Measurements from ENCODE around the gene KCNK15.

KCNK15 gene

GRCh38 chr20:44788706-44789456 is 43.2 kb downstream of the KCNK15 start:
- DNase-seq (ENCODE audit: low read depth, low spot score) = no peak

- no peak for DNase-seq (ENCODE audit: low read depth, low spot score)
Observed at GRCh38 chr20:44790638-44791393, 45.2 kb downstream of the KCNK15 start.

GRCh38 chr20:44792796-44793195 is 47.1 kb downstream of the KCNK15 start:
- DNase-seq (ENCODE audit: low read depth, low spot score) = no peak

GRCh38 chr20:44795836-44796235 is 50.2 kb downstream of the KCNK15 start:
- no peak for DNase-seq (ENCODE audit: low read depth, low spot score)

GRCh38 chr20:44796311-44796710 is 50.6 kb downstream of the KCNK15 start:
- DNase-seq (ENCODE audit: low read depth, low spot score) = no peak

- DNase-seq (ENCODE audit: low read depth, low spot score) = no peak
Observed at GRCh38 chr20:44796758-44797457, 51.2 kb downstream of the KCNK15 start.

- no peak for DNase-seq (ENCODE audit: low read depth, low spot score)
Observed at GRCh38 chr20:44799691-44800090, 54.0 kb downstream of the KCNK15 start.

GRCh38 chr20:44800391-44801046 is 54.9 kb downstream of the KCNK15 start:
- DNase-seq (ENCODE audit: low read depth, low spot score) = no peak

Measured in smooth muscle cell of the brain vasculature (primary cell).